Activated gamma-delta T cell treated with Interleukin-2 at 50 U/mL for 16 hours (primary cell): ENCODE data around the gene TIAM2.
"Not testable (repeated sequence)": the region's sequence is repeated elsewhere in the genome, so short reads cannot be mapped to it uniquely, and the experiment has no call there.

Experiments
- DNase-seq: peaks from one replicate; pipeline ENCODE4 v3.0.0-alpha.2; 2020

TIAM2 gene

DNA sequence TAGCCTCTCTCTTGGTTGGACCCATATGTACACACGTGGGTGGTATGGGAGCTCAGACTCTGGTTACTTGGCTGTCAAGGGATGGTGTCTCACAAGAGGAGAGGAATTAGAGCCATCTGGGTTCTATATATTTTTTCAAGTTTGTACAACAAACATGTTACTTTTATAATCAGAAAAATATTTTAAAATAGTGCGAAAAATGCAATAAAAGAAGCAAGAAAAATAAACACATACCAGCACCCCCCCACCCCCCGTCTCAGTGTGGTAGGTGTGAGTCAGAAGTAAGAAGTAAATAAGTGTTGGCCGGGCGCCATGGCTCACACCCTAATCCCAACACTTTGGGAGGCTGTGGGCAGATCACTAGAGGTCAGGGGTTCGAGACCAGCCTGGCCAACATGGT lies 2.1 kb upstream of the TIAM2 start:
- DNase-seq = no peak

DNA sequence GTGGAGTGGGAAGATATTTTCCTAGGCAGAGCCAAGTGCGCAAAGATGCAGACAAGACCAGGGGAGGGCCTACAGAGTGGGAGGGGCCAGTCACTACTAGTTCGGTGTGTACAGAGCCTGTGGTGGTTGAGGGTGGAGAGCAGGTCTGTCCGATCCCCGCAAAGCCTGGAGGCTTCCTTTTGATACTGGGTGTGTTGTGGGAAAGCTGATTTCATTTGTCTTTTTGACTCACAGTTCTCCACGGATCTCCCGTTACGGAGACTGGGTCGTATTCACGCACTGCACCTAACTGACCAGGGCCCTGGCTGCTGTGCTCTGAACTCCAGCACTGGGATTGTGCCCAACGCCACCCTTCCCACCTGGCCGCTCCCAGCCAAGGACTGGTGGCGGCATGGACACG lies 1.4 kb upstream of the TIAM2 start:
- DNase-seq = no peak

DNA sequence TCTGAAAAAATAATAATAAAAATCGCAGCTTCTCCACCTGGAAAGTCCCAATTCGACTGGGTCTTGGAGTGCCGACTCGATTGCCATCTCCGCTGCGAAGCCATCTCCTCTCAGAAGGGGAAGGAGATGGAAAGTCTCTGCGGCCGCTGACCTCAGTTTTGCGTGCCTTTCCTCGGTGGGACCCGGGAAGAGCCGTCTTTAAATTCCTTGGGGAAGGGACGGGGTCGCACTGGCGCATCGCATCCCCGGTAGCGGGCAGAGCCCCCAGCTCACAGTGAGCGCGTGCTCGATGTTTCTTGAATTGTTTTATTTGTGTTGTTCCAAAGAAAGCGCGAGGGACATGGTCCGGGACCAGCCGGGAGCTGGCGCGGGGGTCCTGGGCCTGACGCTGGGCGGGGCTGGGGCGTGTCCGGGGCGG lies 270 bp upstream of the TIAM2 start:
- DNase-seq = no peak

DNA sequence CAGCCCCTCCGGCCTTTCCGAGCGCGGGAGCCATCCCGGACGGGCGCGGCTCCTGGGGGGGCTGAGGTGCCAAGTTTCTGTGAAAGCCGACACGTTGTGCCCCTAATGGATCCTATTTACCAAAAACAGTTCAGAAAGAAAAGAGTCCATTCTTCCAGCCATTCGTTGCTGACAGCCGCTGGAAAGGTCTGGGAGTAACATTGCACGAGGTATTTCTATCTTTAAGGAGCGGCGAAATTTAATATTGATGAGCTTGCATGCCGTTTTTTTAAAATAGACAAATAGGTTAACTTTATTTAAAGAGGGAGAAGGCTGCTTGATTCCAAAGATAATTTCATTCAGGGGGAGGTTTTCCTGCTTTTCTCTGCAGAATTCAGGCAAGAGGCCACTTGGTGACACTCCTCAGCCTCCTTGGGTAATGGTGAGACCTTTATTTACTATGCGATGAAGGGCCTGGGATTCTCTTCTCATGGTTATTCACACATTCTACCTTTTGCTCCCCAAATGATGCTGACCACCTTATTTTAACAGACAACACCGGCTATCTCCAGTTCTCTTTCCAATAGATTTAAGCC lies 988 bp downstream of the TIAM2 start:
- no peak for DNase-seq

GRCh38 chr6:154996841-154997311 lies 1.8 kb downstream of the TIAM2 start:
- DNase-seq = no peak

DNA sequence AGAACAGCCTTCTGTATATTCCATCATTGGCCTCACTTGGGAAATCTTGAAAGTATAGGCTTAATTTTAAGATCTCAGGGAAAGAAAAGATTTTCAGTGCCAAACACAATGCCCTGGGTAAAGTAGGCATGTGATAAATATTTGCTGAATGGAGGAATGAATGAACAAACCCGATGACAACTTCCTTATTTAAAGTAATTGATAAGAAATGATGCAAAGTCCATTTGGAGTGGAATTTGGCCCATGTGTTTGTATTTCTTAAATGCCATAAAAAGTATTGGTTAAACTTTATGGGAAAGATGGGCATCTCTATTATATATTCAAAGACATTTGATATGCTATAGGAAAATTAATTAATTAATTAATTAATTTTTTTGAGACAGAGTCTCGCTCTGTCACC lies 3.7 kb downstream of the TIAM2 start:
- DNase-seq = no peak

- DNase-seq = no peak
Measured at GRCh38 chr6:155001482-155001881, 6.4 kb downstream of the TIAM2 start.

- no peak for DNase-seq
Measured at GRCh38 chr6:155001934-155002333, 6.8 kb downstream of the TIAM2 start.

DNA sequence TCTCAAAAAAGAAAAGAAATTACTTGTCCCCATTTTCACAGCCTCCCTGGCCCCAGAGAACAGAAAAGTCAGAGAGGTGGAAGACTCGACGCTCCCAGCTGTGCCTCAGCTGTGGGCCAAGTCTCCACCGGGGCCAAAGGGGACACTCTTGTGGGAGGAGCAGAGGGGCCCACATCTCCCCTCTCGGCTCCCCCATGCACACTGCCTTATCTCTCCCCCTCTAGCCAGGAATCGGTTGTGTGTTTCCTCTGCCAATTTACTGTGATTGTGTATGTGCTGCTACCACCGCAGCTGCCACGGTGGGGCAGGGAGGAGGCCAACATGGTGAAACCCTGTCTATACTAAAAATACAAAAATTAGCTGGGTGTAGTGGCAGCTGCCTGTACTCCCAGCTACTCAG lies 8.4 kb downstream of the TIAM2 start:
- no peak for DNase-seq

DNA sequence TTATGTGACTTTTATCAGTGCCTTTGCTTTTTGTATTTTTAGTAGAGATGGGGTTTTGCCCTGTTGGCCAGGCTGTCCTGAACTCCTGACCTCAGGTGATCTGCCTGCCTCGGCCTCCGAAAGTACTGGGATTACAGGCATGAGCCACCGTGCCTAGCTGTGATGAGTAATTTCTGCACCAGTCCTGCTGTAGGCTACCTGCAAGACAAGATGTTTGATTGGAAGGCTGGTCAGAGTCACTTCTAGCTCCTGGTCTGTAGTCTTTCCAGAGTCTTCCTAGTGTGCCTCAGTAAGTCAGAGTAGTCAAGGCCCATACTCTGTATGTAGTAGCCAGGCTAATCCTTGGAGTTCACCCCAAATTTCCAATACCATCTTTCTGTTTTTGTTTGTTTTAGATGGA lies 8.9 kb downstream of the TIAM2 start:
- no peak for DNase-seq

DNA sequence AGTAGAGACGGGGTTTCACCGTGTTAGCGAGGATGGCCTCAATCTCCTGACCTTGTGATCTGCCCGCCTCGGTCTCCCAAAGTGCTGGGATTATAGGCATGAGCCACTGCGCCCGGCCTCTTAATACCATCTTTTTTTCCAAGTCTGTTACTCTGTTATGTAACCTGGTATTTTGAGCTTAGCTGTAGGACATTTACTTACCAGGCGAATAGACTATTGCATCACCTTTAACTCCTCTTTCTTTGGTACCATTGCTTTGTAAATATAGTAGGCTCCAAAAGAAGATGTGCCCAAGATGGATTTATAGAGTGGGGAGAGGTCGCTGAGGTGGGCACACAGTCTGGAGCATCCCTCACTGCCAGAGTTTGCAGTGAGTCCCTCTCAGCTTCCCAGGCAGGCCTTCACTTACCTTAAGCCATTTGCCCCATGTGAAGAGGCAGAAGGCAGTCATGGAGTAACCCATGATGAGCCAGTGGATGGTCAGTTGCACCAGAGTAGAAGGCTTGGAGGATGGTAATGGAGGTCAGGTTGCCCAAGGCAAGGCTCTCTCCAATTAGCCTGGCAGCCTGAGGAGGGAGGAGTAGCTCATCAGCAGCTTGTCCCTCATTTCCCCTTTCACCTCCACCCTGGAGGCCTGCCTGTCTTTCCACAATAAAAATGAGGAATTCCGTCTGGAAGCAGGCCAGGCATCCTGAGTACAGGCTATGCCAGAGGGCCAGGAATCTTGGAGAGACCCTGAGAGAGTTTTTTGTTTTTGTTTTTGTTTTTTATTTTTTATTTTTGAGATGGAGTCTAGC lies 9.7 kb downstream of the TIAM2 start:
- no peak for DNase-seq

DNA sequence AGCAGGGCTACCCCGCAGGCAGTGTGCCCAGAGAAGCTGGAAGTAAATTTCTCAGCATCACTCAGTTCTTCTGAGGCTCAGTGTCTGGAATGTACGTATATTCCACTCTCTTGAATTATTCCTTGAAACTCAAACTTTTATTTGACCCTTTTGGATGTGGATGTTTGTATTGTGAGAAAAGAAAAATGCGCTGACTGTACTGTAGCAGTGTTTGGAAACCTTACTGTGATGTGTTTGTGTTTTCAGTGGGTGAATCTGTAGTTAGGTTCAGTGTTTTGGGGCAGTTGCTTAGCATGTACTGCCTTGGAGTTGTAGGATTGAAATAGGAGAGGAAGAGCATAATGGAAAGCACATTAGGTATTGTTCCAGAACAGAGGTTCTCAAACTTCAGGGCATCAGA lies 13.5 kb downstream of the TIAM2 start:
- DNase-seq = no peak

- no peak for DNase-seq
Measured at GRCh38 chr6:155010940-155011339, 15.8 kb downstream of the TIAM2 start.

- DNase-seq = no peak
Measured at GRCh38 chr6:155011809-155012291, 16.7 kb downstream of the TIAM2 start.

- no peak for DNase-seq
Measured at GRCh38 chr6:155013457-155013876, 18.4 kb downstream of the TIAM2 start.

DNA sequence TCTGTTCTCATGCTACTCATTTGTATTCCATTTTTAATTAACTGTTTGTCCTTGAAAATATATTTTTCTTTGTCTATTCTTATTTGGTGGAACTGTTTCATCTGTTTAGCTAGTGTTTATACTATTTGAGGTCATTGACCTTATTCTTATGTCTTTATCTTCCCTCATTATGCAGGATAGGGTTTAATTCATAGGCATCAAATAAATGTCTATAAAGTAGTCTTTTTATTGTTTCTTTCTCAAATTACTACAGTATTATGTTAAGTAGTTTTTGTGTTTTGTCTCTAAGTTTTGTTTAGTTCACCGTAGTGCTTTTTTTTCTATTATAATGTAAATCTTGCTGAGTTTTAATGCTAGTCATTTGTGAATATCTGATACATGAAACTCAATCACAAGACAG lies 19.0 kb downstream of the TIAM2 start:
- no peak for DNase-seq

DNA sequence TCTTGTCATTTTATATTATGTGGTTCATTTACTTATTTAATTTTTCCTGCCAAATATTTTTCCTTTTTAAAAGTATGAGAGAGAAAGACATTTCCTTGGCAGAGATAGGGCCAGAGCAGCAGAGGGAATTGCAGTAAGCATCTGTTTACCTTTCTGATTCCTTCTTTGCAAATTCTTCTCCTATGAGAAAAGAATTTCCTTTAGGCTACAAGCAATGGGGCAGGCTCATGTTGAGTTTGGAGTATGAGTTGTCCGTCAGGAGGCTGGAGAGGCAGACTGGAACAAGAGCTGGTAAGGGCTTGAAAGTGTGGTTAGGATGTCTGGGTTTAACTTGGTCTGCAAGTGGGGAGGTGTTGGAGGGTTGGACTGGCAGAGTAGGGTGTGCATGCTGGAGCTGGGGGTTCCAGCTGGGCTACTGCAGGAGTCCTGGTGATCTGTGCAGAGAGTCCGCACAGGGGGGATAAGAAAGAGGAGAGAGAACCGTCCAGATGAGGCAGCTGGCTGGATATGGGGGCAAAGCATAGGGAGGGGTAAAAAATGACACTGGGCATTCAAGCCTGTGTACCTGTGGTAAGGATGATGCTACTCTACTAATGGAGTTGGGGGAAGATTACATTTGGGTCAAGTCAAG lies 19.7 kb downstream of the TIAM2 start:
- DNase-seq = no peak

- DNase-seq = not testable (repeated sequence)
Measured at GRCh38 chr6:155018415-155018814, 23.3 kb downstream of the TIAM2 start.

DNA sequence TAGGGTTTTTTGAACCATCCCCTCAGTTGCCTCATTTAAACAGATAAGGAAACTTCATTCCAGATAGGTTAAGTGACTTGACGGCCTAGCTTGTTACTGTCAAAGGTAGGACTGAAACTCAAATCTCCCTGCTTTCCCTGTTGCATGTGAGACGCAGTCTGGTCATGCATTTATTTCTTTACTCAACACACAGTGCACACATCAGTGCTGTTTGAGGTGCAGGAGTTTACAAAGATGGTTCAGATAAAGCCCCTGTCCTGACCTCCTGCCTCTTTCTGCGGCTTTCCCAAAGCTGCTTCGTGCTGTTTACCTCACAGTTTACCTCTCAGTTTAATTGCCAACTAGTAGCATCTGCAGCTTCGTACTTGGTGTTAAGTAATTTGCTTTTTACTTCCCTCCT lies 26.6 kb downstream of the TIAM2 start:
- no peak for DNase-seq

- DNase-seq = no peak
Measured at GRCh38 chr6:155022721-155023120, 27.6 kb downstream of the TIAM2 start.

DNA sequence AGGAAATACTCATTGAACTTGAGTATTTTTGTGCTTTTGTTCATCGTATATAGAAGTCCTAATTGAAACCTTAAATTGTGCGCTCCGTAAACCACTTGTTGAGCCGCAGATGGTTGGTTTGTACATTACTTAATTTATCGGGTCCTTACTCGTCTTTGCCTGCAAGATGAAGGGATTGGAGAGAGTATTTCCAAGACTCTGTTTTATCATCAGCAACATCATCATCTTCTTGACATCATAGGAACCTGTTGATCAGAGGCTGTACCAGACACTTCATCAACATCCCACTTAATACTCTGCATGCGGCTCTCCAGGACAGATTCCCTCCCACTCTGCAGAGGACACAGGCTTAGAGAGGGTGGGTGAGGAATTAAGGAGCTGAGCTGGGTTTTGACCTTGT lies 28.6 kb downstream of the TIAM2 start:
- DNase-seq = no peak

- DNase-seq = no peak
Measured at GRCh38 chr6:155024391-155025027, 29.4 kb downstream of the TIAM2 start.

GRCh38 chr6:155026022-155026705 lies 31.0 kb downstream of the TIAM2 start:
- no peak for DNase-seq
